NCI-H774 (cell line): ENCODE measurements around the gene BRD4.

Experiments
- DNase-seq: peaks from one replicate; lab custom pipeline; 2025; lab: John Stamatoyannopoulos, UW

BRD4 gene

DNA sequence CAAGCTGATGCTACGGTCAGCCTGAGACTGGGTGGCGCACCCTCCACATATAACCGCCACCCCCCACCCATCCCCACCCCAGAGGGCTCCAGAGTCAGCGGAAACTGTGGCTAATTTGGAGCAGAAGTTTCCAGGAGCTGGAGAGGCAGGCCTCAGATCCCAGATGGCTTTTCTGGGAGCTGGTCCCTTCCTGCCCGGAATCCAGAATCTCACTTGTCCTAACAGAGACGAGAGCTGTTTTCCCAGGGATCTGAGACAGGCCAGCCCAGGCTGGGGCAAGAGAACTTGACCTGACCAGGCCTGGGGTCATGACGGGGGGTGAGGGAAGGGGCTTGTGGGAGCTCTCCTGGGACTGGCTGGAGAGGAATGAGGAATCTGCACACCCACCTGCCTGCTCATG is 106.6 kb downstream of the BRD4 start:
- DNase-seq, result no peak

DNA sequence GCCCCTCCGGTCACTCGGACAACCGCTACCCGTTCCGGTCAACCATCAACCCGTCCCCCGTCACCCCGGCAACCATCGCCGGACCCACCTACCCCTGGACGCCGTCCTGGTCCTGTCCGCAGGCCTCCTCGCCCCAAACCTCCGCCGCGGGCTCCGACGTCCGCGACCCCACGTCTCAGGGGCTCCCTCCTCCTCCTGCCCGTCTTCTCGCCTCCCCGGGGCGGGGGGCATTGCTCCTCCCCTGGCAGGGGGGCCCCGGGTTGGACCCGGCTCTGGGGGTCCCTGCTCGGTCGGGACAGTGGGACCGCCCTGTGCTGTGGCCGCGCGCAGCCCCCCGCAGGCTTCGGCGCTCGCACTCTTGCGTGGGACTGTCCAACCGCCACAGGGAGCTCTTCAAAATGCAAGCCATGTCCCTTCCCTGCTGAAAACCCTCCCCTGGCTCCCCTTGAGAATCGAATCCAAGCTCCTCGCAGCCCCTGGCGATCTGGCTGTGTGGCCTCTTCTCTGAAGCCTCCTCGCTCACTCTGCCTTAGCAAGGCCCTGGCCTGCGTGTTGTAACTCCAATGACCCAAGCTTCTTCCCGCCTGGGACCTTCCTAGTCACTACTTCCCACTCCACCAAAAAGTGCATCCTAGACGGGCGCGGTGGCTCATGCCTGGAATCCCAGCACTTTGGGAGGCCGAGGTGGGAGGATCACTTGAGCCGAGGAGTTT is 108.5 kb downstream of the BRD4 start:
- no peak for DNase-seq

DNA sequence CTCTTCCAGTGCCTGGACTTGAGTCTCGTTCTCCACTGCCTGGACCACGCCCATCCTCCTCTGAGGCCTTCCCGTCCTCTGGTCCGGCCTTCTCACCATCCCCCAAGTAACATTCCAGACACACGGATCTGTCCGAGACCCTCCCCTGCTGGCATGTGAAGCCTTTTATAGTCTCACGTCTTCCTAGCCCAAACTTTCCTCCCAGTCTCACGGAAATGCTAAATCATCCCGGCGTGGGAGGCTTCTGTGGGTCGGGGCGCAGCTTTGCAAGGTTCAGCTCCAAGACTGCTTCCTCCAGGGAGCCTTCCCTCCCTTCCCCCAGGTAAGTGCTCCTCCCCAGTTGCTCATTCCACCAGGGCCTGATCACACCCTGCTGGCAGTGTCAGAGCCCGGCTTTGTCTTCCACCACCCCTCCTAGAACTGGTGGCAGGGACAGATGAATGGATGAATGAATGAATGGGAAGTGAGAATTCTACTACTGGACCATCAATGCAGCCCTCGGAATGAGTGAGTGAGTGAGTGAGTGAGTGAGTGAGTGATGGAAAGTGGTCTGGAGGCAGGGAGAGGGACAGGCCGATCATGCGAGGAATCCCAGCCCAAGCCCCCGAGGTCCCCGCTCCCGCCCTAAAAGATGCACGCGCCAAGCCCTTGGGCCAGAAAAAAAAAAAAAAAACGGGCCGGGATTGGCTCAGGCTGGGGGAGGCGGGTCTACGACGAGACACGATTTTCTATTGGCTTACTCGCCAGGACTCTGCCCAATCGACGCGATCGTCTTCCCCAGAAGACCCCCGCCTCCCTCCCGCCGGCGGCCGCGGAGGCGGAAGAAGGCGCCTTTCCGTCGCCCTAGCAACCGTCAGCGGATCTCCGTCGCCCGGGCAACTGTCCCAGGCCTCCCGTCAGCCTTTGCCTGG is 109.3 kb downstream of the BRD4 start:
- DNase-seq, result peak; percentile 93

DNA sequence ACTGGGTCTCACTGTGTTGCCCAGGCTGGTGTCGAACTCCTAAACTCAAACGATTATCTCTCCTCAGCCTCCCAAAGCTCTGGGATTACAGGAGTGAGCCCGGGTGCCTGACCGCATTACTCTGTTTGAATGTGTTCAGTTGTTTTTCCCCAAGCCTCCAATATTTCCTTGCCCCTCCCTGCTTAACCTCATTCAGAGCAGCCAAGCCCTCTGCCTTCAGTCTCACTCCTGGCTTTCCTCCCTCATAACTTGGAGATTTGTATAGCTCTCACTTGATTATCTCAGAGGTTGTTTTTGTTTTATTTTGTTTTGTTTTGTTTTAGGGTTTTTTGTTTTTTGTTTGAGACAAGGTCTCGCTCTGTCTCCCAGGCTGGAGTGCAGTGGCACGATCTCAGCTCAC is 111.5 kb downstream of the BRD4 start:
- DNase-seq, result no peak

DNA sequence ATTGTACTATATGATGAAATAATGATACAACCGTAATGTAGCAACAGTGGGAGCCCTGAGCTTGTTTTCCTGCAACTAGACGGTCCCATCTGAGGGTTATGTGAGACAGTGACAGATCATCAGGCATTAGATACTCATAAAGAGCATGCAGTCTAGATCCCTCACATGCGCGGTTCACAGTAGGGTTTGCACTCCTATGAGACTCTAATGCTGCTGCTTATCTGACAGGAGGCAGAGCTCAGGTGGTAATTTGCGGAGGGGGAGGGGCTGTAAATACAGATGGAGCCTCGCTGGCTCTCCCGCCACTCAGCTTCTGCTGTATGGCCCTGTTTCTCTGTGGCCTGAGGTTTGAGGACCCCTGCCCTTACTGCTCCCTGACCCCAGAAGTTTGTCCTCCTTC is 113.8 kb downstream of the BRD4 start:
- DNase-seq, result no peak

DNA sequence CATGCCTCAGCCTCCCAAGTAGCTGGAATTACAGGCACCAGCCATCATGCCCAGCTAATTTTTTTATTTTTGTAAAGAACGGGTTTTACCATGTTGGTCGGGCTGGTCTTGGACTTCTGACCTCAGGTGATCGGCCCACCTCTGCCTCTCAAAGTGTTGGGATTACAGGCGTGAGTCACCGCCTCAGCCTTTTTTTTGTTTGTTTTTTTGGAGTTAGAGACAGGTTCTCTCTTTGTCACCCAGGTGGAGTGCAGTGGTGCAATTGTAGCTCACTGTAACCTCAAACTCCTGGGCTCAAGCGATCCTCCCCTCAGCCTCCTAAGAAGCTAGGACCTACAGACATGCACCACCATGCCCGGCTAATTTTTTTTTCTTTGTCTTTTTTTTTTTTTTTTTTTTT is 116.0 kb downstream of the BRD4 start:
- DNase-seq, result no peak

DNA sequence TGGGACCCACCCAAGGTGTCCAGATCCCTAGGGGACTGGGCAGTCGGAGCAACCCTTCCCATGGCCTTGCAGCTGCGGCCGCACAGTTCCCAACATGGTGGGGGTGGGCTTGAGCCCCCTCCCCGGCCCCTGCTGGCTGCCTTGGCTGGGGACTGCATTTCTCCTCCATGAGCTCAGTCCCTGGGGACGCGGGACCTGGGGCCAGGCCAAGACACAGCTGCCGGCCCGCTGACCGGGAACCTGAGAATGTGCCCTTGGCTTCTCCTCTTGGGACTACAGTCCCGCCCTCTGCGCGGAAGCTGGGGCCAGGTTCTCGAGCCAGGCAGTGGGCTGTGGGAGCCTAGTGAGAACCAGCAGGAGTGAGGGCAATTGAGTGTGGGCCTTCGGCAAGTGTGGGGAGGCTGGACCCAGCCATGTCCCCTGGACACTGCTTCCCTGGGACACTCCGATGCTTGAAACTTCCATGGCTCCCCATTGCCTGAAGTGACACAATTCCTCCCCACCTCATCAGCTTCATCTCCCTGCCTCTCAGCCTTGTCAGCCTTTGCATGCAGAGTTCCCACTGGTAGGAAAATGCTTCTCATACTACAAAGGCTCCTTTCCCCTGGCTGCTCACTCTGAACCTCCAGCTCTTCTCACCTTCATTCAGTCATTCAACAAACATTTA is 118.5 kb downstream of the BRD4 start:
- DNase-seq, result no peak

DNA sequence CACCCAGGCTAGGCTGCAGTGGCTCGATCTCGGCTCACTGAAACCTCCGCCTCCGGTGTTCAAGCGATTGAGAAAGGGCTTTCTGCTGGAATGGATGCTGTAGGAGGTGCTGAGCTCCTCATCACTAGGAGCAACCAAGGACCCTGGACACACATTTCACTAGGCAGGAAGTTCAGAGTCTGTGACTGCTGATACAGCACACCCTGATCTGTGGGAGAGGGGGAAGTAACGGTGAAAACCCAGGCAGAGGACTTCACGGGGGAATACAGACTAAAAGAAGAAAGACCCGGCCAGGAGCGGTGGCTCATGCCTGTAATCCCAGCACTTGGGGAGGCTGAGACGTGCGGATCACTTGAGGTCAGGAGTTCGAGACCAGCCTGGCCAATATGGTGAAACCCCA is 119.6 kb downstream of the BRD4 start:
- no peak for DNase-seq

DNA sequence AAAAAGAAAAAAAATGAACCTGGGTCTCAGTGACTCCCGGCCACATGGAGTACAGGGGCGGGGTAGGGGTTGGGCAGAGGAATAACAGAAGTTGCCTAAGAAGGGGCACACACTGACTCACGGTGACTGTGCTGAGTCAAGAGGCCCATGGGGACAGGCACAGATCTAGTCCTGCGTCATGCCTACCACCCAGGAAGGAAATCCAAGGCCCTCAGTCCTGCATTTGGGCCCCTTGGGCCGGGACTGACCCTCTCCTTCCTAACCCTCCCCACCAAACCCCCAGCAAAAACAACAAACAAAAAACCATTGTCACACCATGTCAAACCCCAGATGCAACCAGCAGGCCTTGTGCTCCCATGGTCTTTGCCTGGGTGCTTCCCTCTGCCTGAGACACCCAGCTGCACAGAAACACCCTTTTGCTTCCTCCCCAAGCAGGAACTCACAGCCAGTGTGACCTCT is 122.0 kb downstream of the BRD4 start:
- DNase-seq, result no peak

DNA sequence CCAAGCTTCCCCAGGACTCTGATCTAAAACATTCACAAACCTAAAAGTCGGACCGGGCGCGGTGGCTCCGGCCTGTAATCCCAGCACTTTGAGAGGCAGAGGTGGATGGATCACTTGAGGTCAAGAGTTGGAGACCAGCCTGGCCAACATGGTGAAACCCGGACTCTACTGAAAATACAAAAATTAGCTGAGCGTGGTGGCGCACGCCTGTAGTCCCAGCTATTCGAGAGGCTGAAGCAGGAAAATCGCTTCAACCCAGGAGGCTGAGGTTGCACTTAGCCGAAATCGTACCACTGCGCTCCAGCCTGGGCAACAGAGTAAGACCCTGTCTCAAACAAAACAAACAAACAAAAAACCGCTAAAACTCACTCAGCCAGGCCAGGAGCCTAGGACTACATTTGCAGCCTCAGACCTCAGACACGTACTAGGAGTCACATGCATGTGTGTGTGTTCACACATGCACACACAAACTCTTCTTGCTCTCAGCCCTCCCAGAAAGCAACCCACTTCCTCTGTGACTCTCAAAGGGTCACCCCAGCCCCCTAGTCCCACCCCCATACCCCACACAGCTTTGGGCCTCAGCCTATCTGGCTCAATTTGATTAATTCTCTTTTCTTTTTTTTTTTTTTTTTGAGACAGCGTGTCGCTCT is 130.8 kb downstream of the BRD4 start:
- no peak for DNase-seq

DNA sequence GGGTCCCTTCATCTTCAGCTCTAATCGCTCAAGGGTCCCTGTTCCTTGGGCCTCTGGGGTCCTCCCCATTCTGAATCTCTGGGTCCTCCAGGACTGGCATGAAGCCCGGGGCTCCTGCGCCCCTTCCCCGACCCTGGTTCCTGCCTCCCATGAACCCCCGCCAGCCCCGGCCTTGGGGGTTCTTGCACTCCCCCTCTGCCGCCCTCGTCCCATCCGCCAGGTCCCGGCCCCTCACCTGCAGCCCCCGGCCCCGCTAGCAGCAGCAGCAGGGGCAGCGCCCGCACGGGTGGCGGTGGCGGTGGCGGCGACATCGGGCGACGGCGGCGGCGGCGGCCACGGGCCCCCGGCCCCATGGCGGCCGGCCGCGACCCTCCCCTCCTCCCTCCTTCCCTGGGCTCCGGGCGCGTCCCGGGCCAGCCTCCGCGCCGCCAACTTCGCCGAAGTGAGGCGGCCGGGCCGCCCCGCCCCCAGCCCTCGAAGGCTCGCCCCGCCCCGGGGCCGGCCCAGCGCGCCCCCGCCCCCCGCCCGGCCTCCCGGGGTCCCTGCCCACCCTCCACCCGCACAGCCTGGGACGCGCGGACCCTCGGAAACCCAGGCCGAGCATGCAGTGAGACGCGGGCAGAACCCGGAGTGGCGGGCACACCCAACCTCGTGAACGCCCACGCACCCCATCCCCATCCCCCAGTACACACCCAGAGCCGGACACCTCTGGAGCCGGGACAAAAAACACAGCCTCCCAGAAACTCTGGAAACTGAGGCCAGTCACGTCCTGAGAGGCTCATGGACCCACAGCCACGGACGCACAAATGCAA is 131.6 kb downstream of the BRD4 start, which contains the start of gene NOTCH3:
Gene NOTCH3, minus strand, starts transcription at position 443 of the 812 bp plus-strand sequence. Its CDS starts 90 bp downstream, at position 353.
- no peak for DNase-seq

DNA sequence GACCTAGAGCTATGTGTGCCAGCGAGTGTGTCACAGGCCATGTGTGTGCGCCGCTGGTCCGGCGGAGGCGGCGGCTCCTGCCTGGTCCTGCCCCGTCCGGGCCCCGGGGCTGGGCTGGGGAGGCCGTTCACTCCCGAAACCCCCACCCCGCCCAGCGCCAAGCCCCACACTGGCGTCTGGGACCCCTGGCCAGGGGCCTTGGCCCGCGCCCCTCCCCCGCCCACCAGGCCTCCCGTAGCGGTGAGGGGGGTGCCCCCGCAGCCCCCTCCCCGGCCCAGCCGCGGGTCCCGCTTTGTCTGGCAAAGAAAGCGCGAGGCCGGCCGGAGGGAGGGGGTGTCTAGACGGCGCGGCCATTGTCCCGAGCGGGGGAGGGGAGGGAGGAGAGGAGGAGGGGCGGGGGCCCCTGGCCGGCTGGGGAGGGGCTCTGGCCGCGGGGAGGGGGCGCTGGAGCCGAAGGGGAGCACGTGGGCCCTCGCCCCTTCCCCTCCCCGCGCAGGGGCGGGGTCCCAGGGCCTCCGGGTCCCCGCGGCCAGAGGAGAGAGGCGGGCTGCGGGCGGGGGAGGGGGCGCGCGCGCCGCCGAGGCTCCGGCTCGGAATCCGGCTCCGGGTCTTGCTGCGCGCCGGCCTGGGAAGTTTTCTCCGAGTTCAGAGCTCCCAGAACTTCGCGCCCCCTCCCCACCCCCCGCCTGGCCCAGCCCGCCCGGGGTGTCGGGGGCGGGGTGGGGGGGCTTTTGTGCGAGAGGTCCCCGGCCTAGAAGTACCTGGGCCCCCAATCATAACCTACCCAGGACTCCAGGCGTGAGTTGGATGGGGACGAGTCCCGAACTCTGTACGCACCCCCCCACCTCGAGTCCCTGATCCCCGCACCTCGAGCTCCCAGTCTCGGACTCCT is 132.4 kb downstream of the BRD4 start:
- DNase-seq, result no peak

DNA sequence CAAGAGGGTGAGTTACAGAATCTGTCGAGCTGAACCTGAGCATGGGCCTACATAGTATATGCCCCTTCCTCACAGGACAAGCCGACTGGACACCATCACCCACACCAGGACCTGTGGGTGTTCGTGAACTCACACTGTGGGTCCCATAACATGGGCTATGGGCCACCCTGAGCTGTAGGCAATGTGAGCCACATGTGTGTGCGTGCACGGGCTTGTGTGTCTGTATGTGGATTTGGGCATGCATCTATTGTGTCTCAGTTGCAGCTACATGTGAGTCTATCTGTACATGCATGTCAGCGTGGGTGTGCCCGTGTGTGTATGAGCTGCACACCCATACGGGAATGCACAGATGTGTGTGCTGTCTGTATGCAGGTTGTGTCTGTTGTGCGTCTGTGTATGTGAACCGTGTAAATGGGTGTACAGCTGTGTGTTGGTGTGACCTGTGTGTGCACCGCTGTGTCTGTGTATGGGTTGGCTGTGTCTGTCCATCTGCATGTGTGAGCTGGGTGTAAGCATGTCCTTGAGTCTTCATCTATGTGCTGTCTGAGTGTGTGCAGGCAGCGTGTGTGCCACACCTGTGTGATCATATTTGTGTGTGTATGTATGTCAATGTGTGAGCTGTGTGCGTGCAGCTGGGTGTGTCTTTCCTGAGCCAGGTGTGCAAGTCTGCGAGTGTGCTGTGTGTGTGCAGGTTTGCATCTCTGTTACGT is 133.2 kb downstream of the BRD4 start:
- no peak for DNase-seq

DNA sequence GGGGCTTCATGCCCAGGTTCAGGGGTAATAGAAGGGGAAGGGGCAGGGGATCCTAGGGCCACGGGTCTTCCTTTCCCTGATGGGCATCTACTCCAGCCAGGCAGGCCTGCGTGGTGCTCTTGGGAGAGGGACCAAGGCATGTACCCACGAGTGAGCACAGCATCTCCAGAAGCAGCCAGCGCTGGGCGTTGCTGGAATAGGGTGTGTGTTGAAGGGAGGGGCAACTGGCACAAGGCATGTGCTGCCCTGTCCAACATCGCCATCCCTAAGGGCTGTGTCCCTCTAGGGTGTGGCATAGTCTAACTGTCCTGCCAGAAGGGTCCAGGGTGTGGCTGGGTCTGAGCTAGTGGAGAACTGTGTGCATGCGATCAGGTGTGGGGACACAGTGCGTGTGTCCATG is 134.4 kb downstream of the BRD4 start:
- DNase-seq, result no peak

DNA sequence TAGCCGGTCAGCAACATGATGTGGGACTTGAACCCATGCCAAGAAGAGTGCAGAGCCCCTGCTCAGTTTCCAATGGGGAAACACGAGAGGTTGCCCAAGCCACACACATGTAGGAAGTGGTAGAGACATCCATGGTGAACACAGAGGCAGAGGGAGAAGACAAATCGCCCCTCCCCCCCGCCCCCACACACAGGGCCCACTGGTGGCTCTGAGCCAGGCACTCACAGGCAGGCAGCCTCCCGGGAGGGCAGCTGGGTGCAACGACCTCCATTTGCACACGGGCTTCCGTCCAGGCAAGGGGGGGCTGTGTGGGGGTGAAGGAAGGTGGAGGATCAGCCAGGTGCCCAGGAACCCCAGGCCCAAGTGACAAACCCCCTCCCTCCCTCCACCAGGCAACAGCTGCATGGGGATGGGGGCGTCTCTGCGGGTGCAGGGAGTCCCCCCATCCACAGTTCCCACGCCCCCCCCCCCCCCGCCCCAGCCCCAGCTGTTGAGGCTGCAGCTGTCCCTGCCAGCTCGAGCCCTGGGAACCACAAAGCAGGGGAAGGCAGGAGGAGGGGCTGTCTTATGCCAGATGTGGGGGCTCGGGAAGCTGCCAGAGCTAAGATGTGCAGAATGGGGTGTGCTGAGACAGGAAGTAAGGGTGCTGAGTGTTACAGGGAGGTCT is 134.9 kb downstream of the BRD4 start:
- DNase-seq, result no peak

DNA sequence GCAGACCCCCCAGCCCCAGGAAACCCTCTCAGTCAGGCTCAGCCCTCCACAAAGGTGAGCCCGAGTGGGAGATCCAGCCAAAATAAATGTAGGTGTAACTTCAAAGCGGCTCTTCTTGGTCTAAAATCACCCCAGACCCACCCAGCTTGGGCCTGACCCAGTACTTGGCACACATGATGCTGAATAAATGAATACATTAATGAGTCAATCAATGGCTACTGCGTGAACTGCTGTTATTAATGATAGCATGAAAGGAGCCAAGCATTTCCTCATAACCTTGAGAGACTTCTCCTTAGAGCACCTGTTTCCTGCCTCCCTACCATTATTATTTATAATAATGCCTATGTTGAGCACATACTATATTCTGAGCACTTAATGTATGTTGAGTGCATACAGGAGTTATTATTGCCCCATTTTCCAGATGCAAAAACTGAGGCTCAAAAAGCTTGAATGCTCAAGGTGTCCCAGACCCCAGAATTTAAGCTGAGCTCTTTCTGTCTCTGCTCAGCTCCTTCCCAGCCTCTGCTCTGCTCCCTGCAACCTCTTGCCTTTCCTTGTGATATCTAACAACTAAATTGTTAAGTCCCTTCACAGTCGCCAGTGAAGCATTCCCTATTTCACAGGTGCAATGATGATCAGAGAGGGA is 135.9 kb downstream of the BRD4 start:
- DNase-seq, result no peak

DNA sequence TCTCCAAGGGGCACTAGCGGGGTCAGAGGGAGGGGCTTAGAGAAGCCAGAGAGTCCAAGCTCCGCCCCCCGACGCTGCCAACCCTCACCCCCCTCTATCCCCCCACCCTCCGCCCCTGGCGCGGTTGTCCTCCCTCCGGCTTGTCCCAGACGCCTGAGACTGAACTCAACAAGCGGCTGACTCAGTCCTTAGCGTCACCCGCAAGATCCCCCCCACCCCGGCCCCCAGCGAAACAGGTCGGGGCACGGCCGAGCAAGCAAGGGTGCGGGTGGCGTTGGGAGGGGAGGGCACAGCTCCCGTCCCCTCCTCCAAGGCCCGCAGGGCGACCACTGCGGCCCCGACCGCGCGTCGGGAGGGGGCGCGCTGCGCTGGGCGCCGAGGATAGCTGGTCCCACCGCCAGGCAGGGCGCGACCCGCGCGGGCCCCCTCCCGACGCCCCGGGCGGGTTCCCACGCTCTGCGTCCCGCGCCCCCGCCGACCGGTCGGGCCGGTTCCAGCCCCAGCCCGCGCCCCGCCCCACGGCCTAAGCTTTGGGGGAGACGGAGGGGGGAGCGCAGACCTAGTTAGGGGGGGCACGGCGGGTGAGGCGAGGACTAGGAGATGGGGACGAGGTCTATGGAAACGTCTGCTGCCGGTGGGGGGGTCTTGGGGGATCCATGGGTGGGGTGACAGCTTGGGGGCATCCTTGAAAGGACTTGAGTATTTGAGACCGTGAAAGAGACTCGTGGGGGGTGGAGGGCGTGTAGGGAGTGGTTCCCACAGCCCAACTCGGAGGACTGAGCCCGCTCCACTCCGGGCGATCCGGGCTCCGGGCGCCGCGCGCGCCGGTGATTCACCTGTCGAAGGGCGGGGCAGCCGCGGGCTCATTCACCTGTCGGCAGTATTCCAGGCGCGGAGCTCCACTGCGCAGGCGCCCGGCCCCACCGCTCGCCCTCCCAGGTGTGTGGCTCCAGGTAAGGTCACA is 136.7 kb downstream of the BRD4 start:
- DNase-seq, result peak; percentile 80
